ENCODE measurements around the gene TPM4.

TPM4 gene

DNA sequence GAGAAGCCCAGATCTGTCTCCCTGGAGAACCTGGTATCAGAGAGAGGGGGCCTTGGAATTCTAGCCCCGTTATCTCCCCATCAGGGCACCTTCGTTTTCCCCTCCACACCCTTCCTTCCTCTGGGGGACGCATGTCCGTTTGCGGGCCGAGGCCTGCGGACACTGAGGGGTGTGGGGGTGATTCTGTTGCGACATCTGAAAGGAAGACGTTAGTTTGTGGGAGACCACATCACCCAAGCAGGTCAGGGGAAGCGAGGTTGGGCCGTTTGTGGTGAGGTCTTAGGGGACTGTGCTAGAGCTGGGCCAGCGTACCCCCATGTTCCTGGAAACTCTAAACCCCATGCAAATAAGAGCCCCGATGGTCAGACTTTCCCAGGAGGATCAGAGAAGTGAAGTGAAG, 63.5 kb downstream of the TPM4 start:
- no peak overlapping the region for H3K9ac ChIP-seq (ENCODE audit: low read depth, low read length)
- no peaks in the 10 kb centered on the region for H3K9me3 ChIP-seq (replicated peaks; ENCODE audit: low read length)
- no peaks in the 10 kb centered on the region for H3K4me1 ChIP-seq (ENCODE audit: control insufficient read depth, insufficient read depth, low read length)
- no peaks in the 10 kb centered on the region for H3K27me3 ChIP-seq (ENCODE audit: control insufficient read depth, insufficient read depth, low read length)
- no peak overlapping the region for H3K4me3 ChIP-seq (ENCODE audit: low read length)
- H3K4me2 ChIP-seq (ENCODE audit: low read length), result no peak overlapping the region
- no peaks in the 10 kb centered on the region for H3K36me3 ChIP-seq (ENCODE audit: insufficient read depth, low read length)

DNA sequence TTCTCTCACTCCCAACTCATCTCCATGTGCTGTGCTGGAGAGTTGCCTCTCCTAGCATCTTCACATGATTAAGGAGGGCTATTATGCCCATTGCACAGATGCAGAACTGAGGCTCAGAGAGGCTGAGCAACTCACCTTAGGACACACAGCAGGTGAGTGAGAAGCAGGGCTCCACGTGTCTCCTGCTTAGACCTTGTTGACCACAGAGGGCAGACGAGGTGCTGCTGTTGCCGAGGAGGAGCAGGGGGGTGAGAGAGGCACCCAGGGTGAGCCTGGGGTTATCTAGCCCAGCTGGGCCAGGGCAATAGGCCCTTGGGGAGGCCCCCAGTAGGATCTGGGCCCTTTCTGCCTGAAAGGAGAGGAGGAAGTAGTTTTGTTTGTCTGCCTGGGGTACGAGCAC, 64.7 kb downstream of the TPM4 start:
- Histone ChIP-seq H3K27me3 (ENCODE audit: control insufficient read depth, insufficient read depth, low read length) (no peaks in the 10 kb centered on the region), H3K4me1 (ENCODE audit: control insufficient read depth, insufficient read depth, low read length) (no peaks in the 10 kb centered on the region), H3K9me3 (replicated peaks; ENCODE audit: low read length) (no peaks in the 10 kb centered on the region), H3K9ac (ENCODE audit: low read depth, low read length) (no peak overlapping the region), H3K36me3 (ENCODE audit: insufficient read depth, low read length) (no peaks in the 10 kb centered on the region), H3K4me2 (ENCODE audit: low read length) (no peak overlapping the region), H3K4me3 (ENCODE audit: low read length) (no peak overlapping the region)

- Histone ChIP-seq H3K9ac (ENCODE audit: low read depth, low read length) (no peak overlapping the region), H3K9me3 (replicated peaks; ENCODE audit: low read length) (no peaks in the 10 kb centered on the region), H3K36me3 (ENCODE audit: insufficient read depth, low read length) (no peaks in the 10 kb centered on the region), H3K4me1 (ENCODE audit: control insufficient read depth, insufficient read depth, low read length) (no peaks in the 10 kb centered on the region), H3K27me3 (ENCODE audit: control insufficient read depth, insufficient read depth, low read length) (no peaks in the 10 kb centered on the region), H3K4me2 (ENCODE audit: low read length) (no peak overlapping the region), H3K4me3 (ENCODE audit: low read length) (no peak overlapping the region)
Observed at GRCh38 chr19:16142032-16142580, 65.8 kb downstream of the TPM4 start.

DNA sequence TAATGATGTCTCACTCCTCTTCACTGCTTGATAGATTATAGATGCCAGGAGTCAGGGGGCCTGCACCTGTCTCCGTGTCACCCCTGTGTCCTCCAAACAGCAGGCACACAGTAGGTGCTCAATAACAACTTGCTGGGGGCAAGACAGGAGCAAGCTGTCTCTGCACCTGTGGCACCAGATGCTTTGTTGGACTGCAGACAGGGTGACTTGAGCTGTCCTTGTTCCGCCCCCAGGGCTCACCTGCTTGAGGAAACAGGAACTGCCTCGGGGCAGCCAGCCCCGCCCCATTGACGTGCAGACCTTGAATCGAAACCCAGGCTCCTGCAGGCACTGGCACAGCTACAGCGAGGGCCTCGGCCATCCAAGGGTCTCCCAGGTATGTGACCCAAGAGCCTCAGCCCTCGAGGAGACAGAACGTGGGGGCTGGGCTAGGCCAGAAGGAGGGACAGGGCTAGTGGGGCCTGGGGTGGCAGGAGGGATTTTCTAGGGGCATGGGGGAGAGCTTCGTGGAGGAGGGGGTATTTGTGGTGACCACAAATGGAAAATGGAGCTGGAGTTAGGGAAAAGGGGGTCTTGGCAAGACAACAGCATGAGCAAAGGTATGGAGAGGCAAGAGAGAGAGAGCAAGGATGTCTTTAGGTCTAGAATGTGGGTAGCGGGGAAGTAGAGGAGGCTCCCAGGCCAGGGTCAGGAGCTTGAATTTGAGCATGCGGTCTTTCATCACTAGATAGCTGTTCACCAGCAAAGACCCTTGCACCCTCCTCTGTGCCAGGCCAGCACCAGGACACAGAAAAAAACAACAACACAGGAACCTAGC, 67.3 kb downstream of the TPM4 start, which contains the start of gene HSH2D:
HSH2D (plus strand) TSS at position 287 of the 817 bp plus-strand sequence. CDS start 5,066 bp downstream, outside the sequence.
- peaks cover under 1% of the 10 kb centered on the region for H3K4me1 ChIP-seq (ENCODE audit: control insufficient read depth, insufficient read depth, low read length)

GRCh38 chr19:16144216-16144581, 67.9 kb downstream of the TPM4 start:
- Histone ChIP-seq H3K9ac (ENCODE audit: low read depth, low read length) (no peak overlapping the region), H3K4me2 (ENCODE audit: low read length) (no peak overlapping the region), H3K4me1 (ENCODE audit: control insufficient read depth, insufficient read depth, low read length) (peaks cover 6% of the 10 kb centered on the region), H3K36me3 (ENCODE audit: insufficient read depth, low read length) (no peaks in the 10 kb centered on the region), H3K9me3 (replicated peaks; ENCODE audit: low read length) (no peaks in the 10 kb centered on the region), H3K4me3 (ENCODE audit: low read length) (no peak overlapping the region), H3K27me3 (ENCODE audit: control insufficient read depth, insufficient read depth, low read length) (no peaks in the 10 kb centered on the region)

More for the DNA sequence above, 67.3 kb downstream of the TPM4 start, which contains the start of gene HSH2D:
- Histone ChIP-seq H3K4me3 (ENCODE audit: low read length) (no peak within 1 kb of the TSS), H3K9ac (ENCODE audit: low read depth, low read length) (no peak within 1 kb of the TSS), H3K36me3 (ENCODE audit: insufficient read depth, low read length) (no peaks in the 10 kb centered on the region), H3K9me3 (replicated peaks; ENCODE audit: low read length) (no peaks in the 10 kb centered on the region), H3K4me2 (ENCODE audit: low read length) (no peak within 1 kb of the TSS), H3K27me3 (ENCODE audit: control insufficient read depth, insufficient read depth, low read length) (no peaks in the 10 kb centered on the region)

DNA sequence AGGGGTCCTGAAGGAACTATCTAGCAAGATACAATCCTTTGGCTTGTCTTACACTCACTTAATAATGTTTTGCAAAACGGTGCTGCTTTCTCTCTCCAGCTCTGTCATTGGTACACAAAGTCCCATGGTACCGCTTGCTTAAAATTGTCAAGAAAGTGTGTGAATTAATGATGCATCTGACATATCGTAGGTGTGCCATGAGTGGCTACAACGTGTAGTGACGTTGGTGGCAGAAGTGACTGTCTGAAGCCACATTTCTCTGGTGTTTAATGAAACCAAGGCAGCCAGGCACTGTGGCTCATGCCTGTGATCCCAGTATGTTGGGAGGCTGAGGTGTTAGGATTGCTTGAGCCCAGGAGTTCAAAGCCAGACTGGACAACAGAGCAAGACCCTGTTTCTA, 69.8 kb downstream of the TPM4 start:
- no peaks in the 10 kb centered on the region for H3K27me3 ChIP-seq (ENCODE audit: control insufficient read depth, insufficient read depth, low read length)
- H3K4me1 ChIP-seq (ENCODE audit: control insufficient read depth, insufficient read depth, low read length), result peaks cover 6% of the 10 kb centered on the region
- no peak overlapping the region for H3K4me2 ChIP-seq (ENCODE audit: low read length)
- no peaks in the 10 kb centered on the region for H3K9me3 ChIP-seq (replicated peaks; ENCODE audit: low read length)
- H3K36me3 ChIP-seq (ENCODE audit: insufficient read depth, low read length), result no peaks in the 10 kb centered on the region
- H3K4me3 ChIP-seq (ENCODE audit: low read length), result no peak overlapping the region
- no peak overlapping the region for H3K9ac ChIP-seq (ENCODE audit: low read depth, low read length)

GRCh38 chr19:16148443-16149229, 72.3 kb downstream of the TPM4 start:
- H3K9me3 ChIP-seq (replicated peaks; ENCODE audit: low read length), result no peaks in the 10 kb centered on the region
- no peaks in the 10 kb centered on the region for H3K27me3 ChIP-seq (ENCODE audit: control insufficient read depth, insufficient read depth, low read length)
- H3K4me1 ChIP-seq (ENCODE audit: control insufficient read depth, insufficient read depth, low read length), result peaks cover 6% of the 10 kb centered on the region
- H3K4me2 ChIP-seq (ENCODE audit: low read length), result no peak overlapping the region
- no peak overlapping the region for H3K9ac ChIP-seq (ENCODE audit: low read depth, low read length)
- no peaks in the 10 kb centered on the region for H3K36me3 ChIP-seq (ENCODE audit: insufficient read depth, low read length)
- H3K4me3 ChIP-seq (ENCODE audit: low read length), result no peak overlapping the region

Data from skeletal muscle satellite cell (primary cell).